Measurements from ENCODE around the gene APLF. TPM values are rescaled to one million over a fixed set of nuclear protein-coding genes. Genes with fewer than 3 reads are reported as not detected.

Gene APLF
- total RNA-seq, 1 donor: 10.5 TPM

DNA sequence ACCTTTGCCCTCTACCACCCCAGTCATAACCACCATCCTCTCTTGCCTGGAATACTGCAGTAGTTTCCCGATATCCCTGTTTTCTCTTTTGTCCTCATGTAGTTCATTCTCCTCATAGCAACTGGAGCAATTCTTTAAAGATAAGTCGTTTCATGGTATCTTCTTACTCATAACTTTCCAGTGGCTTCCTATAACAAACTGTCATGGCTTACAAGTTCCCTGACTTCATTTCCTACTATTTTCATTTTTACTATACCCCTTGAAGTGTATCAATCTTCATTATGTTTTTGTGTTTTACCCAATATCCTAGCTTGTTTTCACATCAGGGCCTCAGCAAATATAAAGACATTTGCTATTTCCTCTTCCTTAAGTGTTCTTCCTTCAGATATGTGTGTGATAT is 92.3 kb downstream of the APLF start:
- Histone ChIP-seq H4K20me1 (ENCODE audit: insufficient read depth, low read length) (no peaks in the 10 kb centered on the region), H3K27me3 (ENCODE audit: insufficient read depth, low read length) (no peaks in the 10 kb centered on the region), H3K27ac (ENCODE audit: low read depth, low read length) (no peak overlapping the region), H3K36me3 (ENCODE audit: insufficient read depth, low read length) (no peaks in the 10 kb centered on the region), H3K79me2 (ENCODE audit: insufficient read depth, low read length) (no peaks in the 10 kb centered on the region), H2AFZ (ENCODE audit: low read length) (no peak overlapping the region), H3K4me1 (ENCODE audit: insufficient read depth, low read length) (no peaks in the 10 kb centered on the region), H3K4me2 (ENCODE audit: insufficient read depth, low read length) (no peak overlapping the region), H3K9me3 (ENCODE audit: low read depth, low read length) (no peaks in the 10 kb centered on the region), H3K4me3 (ENCODE audit: insufficient read depth, low read length) (no peak overlapping the region)
- no peak for DNase-seq (ENCODE audit: insufficient read length, low spot score, missing footprints)
- TF ChIP-seq, protein P1, sequence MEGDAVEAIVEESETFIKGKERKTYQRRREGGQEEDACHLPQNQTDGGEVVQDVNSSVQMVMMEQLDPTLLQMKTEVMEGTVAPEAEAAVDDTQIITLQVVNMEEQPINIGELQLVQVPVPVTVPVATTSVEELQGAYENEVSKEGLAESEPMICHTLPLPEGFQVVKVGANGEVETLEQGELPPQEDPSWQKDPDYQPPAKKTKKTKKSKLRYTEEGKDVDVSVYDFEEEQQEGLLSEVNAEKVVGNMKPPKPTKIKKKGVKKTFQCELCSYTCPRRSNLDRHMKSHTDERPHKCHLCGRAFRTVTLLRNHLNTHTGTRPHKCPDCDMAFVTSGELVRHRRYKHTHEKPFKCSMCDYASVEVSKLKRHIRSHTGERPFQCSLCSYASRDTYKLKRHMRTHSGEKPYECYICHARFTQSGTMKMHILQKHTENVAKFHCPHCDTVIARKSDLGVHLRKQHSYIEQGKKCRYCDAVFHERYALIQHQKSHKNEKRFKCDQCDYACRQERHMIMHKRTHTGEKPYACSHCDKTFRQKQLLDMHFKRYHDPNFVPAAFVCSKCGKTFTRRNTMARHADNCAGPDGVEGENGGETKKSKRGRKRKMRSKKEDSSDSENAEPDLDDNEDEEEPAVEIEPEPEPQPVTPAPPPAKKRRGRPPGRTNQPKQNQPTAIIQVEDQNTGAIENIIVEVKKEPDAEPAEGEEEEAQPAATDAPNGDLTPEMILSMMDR (IDR thresholded peaks at IDR 0.05; ENCODE audit: extremely low read depth, low read depth, low read length): no peak

DNA sequence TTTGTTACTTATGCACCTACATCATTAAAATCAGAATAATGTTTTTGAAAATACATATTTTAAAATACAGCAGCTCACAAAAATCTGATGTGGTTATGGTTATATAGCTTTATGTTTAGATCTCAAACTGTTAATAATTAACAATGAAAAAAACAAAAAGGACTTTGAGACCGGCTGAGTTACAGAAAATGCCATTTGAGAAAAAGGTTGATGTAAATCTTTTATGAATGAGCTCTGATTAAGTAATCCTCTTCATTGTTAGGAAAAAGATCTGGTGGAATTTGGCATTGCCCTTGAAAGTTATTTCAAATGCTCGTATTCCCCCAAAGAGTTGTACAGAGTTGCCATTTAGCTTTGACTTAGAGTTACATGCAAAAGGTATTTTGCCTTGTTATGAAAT is 93.2 kb downstream of the APLF start:
- DNase-seq (ENCODE audit: insufficient read length, low spot score, missing footprints): no peak
- TF ChIP-seq, protein P1 (IDR thresholded peaks at IDR 0.05; ENCODE audit: extremely low read depth, low read depth, low read length): no peak
- H3K27ac ChIP-seq (ENCODE audit: low read depth, low read length): no peak overlapping the region
- no peak overlapping the region for H2AFZ ChIP-seq (ENCODE audit: low read length)
- no peaks in the 10 kb centered on the region for H3K4me1 ChIP-seq (ENCODE audit: insufficient read depth, low read length)
- H3K79me2 ChIP-seq (ENCODE audit: insufficient read depth, low read length): no peaks in the 10 kb centered on the region
- H3K27me3 ChIP-seq (ENCODE audit: insufficient read depth, low read length): no peaks in the 10 kb centered on the region
- H3K36me3 ChIP-seq (ENCODE audit: insufficient read depth, low read length): no peaks in the 10 kb centered on the region
- no peak overlapping the region for H3K4me3 ChIP-seq (ENCODE audit: insufficient read depth, low read length)
- no peaks in the 10 kb centered on the region for H4K20me1 ChIP-seq (ENCODE audit: insufficient read depth, low read length)
- no peak overlapping the region for H3K4me2 ChIP-seq (ENCODE audit: insufficient read depth, low read length)
- H3K9me3 ChIP-seq (ENCODE audit: low read depth, low read length): no peaks in the 10 kb centered on the region

DNA sequence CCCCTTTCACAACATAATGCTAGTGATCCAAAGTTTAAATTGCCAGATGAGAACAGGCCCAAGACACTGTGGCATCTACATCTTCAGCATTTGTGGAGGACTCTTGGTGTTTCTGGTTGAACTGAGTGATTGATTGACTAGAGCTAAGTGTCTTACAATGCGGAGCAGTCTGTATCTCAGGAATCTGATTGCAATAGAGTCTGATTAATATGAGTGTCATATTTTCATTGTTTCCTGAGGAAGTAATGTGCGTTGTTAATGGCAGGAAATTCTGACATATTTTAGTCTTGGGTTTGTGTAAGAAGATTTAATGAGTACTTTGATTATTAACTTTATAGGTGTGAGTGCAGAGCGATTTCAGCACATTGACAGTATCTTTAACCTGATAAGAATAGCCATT is 94.0 kb downstream of the APLF start:
- no peak for DNase-seq (ENCODE audit: insufficient read length, low spot score, missing footprints)
- Histone ChIP-seq H3K4me1 (ENCODE audit: insufficient read depth, low read length) (no peaks in the 10 kb centered on the region), H3K27me3 (ENCODE audit: insufficient read depth, low read length) (no peaks in the 10 kb centered on the region), H4K20me1 (ENCODE audit: insufficient read depth, low read length) (no peaks in the 10 kb centered on the region), H3K9me3 (ENCODE audit: low read depth, low read length) (no peaks in the 10 kb centered on the region), H3K4me2 (ENCODE audit: insufficient read depth, low read length) (no peak overlapping the region), H3K4me3 (ENCODE audit: insufficient read depth, low read length) (no peak overlapping the region), H3K79me2 (ENCODE audit: insufficient read depth, low read length) (no peaks in the 10 kb centered on the region), H3K27ac (ENCODE audit: low read depth, low read length) (no peak overlapping the region), H2AFZ (ENCODE audit: low read length) (no peak overlapping the region), H3K36me3 (ENCODE audit: insufficient read depth, low read length) (no peaks in the 10 kb centered on the region)
- TF ChIP-seq, protein P1 (IDR thresholded peaks at IDR 0.05; ENCODE audit: extremely low read depth, low read depth, low read length): no peak

DNA sequence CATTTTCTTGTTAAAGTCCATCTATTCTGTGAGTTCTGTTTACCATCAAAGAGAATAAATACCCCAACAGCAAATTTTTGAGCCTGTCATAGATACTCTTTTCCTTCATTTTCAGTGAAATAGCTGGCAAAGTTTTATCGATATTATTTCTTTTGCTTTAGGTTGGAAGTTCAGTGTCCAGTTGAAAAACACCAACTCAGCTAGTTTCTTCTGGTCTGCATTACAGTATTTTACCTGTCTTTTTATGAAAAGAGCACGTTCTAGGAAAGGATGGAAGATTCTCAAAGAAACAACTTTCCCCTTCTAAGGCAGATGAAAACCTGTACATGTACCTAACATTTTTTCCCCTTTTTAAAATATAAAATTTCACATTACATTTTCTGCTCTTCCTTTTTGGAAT is 95.5 kb downstream of the APLF start:
- Histone ChIP-seq H3K4me1 (ENCODE audit: insufficient read depth, low read length) (no peaks in the 10 kb centered on the region), H4K20me1 (ENCODE audit: insufficient read depth, low read length) (no peaks in the 10 kb centered on the region), H3K36me3 (ENCODE audit: insufficient read depth, low read length) (no peaks in the 10 kb centered on the region), H3K4me2 (ENCODE audit: insufficient read depth, low read length) (no peak overlapping the region), H3K4me3 (ENCODE audit: insufficient read depth, low read length) (no peak overlapping the region), H3K9me3 (ENCODE audit: low read depth, low read length) (no peaks in the 10 kb centered on the region), H3K27me3 (ENCODE audit: insufficient read depth, low read length) (no peaks in the 10 kb centered on the region), H2AFZ (ENCODE audit: low read length) (no peak overlapping the region), H3K27ac (ENCODE audit: low read depth, low read length) (no peak overlapping the region), H3K79me2 (ENCODE audit: insufficient read depth, low read length) (no peaks in the 10 kb centered on the region)
- no peak for DNase-seq (ENCODE audit: insufficient read length, low spot score, missing footprints)
- TF ChIP-seq, protein P1 (IDR thresholded peaks at IDR 0.05; ENCODE audit: extremely low read depth, low read depth, low read length): no peak
